Endothelial cell (in vitro differentiated cells): ENCODE measurements around the gene HEXD. TPM values are rescaled to one million over a fixed set of nuclear protein-coding genes. Genes with fewer than 3 reads are reported as not detected.

ENCODE experiments used
- DNase-seq: peaks from one replicate; pipeline ENCODE4 v3.0.0; 2021; ENCODE audit warnings: low spot score
- H3K27ac Mint-ChIP-seq: one replicate; pipeline ENCODE4 v1.8.0; 2021; ENCODE audit warnings: mixed read lengths, inconsistent platforms; ENCODE audit not compliant: unreplicated experiment
- H3K27me3 Mint-ChIP-seq: one replicate; pipeline ENCODE4 v1.8.0; 2021; ENCODE audit warnings: mild to moderate bottlenecking, moderate library complexity, mixed read lengths, inconsistent platforms; ENCODE audit not compliant: unreplicated experiment
- H3K36me3 Mint-ChIP-seq: one replicate; pipeline ENCODE4 v1.8.0; 2021; ENCODE audit warnings: mild to moderate bottlenecking, low read depth, mixed read lengths, inconsistent platforms; ENCODE audit not compliant: unreplicated experiment
- H3K4me1 Mint-ChIP-seq: one replicate; pipeline ENCODE4 v1.8.0; 2021; ENCODE audit warnings: mild to moderate bottlenecking, mixed read lengths, inconsistent platforms; ENCODE audit not compliant: unreplicated experiment
- H3K4me3 Mint-ChIP-seq: one replicate; pipeline ENCODE4 v1.8.0; 2021; ENCODE audit warnings: mild to moderate bottlenecking, mixed read lengths, inconsistent platforms; ENCODE audit not compliant: unreplicated experiment
- H3K9me3 Mint-ChIP-seq: one replicate; pipeline ENCODE4 v1.8.0; 2021; ENCODE audit warnings: mixed read lengths, inconsistent platforms; ENCODE audit not compliant: unreplicated experiment
- total RNA-seq: library from RNA; stranded (reverse); fragmentation: NEBNext Ultra II Directional; extraction: Animal tissue kit (Norgen Biotek cat#: 25700); gene quantifications from one replicate; pipeline ENCODE4 v1.2.1, GENCODE V29; 2021; ENCODE audit not compliant: unreplicated experiment
- TF ChIP-seq, protein P1 (sequence below): fragments of 200-600 bp; sonication (generic); IDR thresholded peaks from one replicate; pipeline ENCODE4 v1.5.0; 2021; ENCODE audit warnings: antibody characterized with exemption; ENCODE audit not compliant: unreplicated experiment

Gene HEXD
- total RNA-seq, 1 donor from 2014 or later, result 22.0 TPM

DNA sequence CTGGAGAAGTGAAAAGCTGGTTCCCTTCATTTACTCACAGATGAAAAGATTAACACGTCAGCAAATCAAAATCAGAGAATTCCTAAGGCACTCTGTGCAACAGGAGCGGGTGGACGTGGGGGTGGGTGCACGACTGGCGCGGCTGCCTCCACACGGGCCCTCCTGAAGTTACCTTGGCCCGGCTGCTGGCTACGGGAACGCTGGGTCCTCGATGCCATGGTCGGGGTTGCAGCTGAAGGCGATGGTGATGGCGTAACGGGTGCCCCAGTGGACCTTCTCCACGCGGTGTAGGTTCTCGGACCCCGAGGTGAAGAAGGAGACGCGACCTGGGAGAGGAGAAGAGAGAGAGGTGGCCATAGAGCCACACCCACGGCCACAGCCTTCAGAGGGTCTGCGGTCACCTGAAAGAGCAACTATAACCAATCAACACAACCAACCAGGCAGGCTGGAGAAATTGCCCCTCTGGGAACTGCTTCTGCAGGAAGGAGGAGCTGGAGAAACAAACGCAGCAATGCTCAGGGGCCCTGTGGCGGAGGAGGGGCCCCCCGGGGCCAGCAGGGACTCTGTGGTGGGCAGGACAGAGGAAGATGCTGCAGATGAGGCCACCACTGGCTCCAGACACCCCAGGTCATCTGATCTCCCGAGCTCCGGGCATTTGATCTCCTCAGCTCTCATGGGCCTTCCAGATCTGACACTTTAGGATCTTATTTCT, 25.8 kb upstream of the HEXD start:
- TF ChIP-seq, protein P1, sequence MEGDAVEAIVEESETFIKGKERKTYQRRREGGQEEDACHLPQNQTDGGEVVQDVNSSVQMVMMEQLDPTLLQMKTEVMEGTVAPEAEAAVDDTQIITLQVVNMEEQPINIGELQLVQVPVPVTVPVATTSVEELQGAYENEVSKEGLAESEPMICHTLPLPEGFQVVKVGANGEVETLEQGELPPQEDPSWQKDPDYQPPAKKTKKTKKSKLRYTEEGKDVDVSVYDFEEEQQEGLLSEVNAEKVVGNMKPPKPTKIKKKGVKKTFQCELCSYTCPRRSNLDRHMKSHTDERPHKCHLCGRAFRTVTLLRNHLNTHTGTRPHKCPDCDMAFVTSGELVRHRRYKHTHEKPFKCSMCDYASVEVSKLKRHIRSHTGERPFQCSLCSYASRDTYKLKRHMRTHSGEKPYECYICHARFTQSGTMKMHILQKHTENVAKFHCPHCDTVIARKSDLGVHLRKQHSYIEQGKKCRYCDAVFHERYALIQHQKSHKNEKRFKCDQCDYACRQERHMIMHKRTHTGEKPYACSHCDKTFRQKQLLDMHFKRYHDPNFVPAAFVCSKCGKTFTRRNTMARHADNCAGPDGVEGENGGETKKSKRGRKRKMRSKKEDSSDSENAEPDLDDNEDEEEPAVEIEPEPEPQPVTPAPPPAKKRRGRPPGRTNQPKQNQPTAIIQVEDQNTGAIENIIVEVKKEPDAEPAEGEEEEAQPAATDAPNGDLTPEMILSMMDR, result no peak
- Mint-ChIP-seq H3K4me1 (no peaks in the 10 kb centered on the region), H3K9me3 (no peaks in the 10 kb centered on the region), H3K27me3 (peaks cover 9% of the 10 kb centered on the region), H3K27ac (no peak overlapping the region), H3K36me3 (peaks cover 10% of the 10 kb centered on the region), H3K4me3 (peak overlapping the region; percentile 48)
- no peak for DNase-seq

DNA sequence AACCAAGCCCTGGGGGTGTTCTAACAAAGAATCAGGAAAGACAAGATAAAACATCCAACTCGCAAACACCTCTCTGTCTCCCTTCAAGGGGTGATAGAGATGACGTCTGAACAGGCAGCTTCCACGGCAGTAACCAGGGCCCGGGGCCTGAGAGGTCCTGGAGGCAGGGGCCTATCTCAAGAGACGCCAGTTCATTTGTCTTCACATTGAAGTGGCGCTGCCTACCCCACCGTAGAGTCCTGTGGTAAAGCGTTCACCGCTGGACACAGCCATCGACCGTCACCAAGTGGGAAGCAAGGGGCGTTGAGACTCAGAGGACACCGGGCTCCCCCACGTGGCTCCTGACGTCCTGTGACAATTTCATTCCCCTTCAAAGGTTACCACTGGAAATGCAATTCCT, 25.2 kb upstream of the HEXD start:
- Mint-ChIP-seq H3K36me3 (peaks cover 10% of the 10 kb centered on the region), H3K27me3 (peaks cover 9% of the 10 kb centered on the region), H3K27ac (no peak overlapping the region), H3K9me3 (no peaks in the 10 kb centered on the region), H3K4me1 (no peaks in the 10 kb centered on the region), H3K4me3 (no peak overlapping the region)
- DNase-seq, result no peak
- TF ChIP-seq, protein P1, result no peak

DNA sequence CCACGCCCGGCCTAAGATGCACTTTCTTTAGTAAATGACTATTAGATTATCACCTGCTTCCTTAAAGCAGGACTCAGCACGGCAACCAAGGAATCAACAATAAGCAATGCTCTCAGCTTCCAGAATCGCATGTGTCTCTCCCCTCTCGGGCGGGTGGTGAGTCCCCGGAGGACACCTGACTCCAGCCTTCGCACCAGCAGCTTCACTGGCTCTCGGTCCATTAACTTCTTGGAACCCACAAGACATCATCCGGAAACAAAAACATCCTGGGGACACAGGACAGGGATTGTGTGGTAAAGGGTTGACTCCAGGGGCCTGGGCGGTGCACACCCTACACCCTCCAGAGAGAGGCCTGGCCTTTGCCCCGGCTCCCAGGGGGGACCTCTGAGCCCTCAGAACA, 23.9 kb upstream of the HEXD start:
- no peaks in the 10 kb centered on the region for H3K4me1 Mint-ChIP-seq
- peaks cover 9% of the 10 kb centered on the region for H3K27me3 Mint-ChIP-seq
- no peak overlapping the region for H3K4me3 Mint-ChIP-seq
- TF ChIP-seq, protein P1, result no peak
- no peak for DNase-seq
- no peak overlapping the region for H3K27ac Mint-ChIP-seq
- peaks cover 10% of the 10 kb centered on the region for H3K36me3 Mint-ChIP-seq
- H3K9me3 Mint-ChIP-seq, result no peaks in the 10 kb centered on the region

DNA sequence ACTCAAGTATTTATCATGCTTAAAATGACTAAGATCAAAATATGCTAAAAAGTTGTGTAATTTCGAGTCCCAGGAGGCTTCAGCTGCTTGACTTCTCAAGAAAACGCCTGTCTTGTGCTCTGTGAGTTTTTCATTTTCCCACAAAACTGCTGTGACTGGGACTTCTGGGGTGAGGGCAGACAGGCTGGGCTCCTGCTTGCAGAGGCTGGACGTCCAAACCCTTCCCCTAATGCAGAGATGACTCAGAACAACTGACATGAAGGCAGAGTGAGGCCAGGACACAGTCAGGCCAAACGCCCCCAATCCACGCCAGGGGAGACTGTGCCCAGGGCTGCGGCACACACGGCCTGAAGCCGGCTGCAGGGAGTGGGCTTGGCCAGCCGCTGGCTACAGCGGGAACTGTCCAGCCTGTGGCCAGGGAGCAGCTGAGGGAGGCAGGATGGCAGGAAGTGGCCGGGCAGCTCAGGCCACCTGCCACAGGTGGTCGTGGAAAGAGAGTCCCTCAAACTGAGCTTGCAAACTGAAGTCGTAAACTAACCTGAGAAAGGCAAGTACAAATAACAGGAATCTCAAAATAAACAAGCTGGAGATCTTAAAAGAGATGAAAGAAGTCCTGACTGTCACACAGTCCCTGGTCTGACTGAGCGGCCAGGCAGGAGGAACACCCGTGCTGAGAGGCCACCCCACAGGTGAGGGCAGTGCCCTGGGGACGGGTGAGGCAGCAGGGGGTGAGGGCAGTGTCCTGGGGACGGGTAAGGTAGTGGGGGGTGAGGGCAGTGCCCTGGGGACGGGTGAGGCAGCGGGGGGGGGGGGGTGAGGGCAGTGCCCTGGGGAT, 21.3 kb upstream of the HEXD start:
- no peaks in the 10 kb centered on the region for H3K9me3 Mint-ChIP-seq
- H3K4me1 Mint-ChIP-seq, result no peaks in the 10 kb centered on the region
- peaks cover 10% of the 10 kb centered on the region for H3K36me3 Mint-ChIP-seq
- no peak for DNase-seq
- peaks cover 10% of the 10 kb centered on the region for H3K27me3 Mint-ChIP-seq
- TF ChIP-seq, protein P1, result no peak
- no peak overlapping the region for H3K27ac Mint-ChIP-seq
- no peak overlapping the region for H3K4me3 Mint-ChIP-seq
